ENCODE measurements around the gene ADGRV1. TPM values are rescaled to one million over a fixed set of nuclear protein-coding genes. Genes with fewer than 3 reads are reported as not detected.
"Not testable (repeated sequence)": the region's sequence is repeated elsewhere in the genome, so short reads cannot be mapped to it uniquely, and the experiment has no call there.

The ADGRV1 gene
- total RNA-seq, 4 donors from 2014 or later, result 129 to 158 (median 145) TPM

DNA sequence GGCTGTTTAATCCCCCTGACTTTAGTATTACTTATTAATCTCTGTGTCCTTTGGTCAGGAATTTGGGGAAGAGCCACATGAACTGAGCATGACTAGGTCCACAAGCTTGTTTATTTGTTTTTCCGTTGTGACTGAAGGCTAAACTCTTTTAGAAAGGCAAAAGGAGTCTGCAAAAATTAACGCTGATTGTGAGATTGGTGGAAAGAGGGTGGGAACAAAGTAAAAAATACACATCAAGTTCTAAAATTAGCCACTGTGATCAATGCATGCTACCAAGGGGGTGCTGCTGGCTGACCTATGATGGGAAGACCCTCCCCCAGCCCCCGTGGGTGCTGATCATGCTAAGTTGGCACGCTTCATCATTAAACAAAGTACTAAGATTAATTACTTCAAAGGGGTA lies 356.8 kb downstream of the ADGRV1 start:
- DNase-seq, result no peak

DNA sequence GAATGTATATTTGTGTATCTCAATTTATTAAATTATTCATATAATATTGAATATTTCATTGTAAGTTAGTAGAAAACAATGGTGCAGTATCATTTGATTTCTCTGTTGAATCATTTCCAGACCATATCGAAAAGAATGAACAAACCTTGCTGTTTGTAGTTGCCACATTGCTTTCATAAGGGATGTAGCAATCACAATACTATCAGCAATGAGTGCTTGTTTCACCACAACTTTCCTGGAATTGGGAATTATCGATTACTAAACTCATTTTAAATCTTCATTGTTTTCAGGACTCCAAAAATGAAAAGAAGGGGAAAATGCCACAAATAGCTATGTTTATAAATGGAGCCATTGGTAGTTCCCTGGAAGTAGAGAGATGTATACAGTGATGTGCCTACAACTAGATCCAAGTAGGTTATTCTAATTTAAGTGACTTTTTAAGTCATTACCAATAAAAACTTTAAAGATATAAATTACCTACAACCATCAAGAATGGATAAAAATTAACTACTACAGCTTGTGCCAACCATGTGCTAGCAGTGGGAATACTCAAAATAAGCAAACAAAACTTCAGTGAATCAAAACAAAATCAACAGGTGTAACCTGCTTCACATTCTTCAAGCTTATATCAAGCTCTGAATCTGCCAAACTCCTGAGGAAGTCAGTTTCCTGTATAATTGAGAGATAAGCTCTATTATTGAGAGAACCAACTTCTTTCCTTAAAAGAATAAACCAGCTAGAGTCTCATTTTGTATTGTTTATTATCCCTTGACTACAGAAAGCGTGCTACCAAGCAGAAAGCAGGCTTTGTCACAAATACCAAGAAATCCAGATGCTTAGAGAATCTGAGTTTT lies 358.6 kb downstream of the ADGRV1 start:
- peaks cover 31 to 32% of the 10 kb centered on the region in 2 donors for H3K4me1 ChIP-seq
- no peaks in the 10 kb centered on the region for H3K36me3 ChIP-seq
- intact Hi-C loops (cut with DNase I), result no loop called here
- WGBS, 2 donors, result 52 to 70% methylated on average over 3 of the region's 3 CpGs
- TF ChIP-seq, protein P1, sequence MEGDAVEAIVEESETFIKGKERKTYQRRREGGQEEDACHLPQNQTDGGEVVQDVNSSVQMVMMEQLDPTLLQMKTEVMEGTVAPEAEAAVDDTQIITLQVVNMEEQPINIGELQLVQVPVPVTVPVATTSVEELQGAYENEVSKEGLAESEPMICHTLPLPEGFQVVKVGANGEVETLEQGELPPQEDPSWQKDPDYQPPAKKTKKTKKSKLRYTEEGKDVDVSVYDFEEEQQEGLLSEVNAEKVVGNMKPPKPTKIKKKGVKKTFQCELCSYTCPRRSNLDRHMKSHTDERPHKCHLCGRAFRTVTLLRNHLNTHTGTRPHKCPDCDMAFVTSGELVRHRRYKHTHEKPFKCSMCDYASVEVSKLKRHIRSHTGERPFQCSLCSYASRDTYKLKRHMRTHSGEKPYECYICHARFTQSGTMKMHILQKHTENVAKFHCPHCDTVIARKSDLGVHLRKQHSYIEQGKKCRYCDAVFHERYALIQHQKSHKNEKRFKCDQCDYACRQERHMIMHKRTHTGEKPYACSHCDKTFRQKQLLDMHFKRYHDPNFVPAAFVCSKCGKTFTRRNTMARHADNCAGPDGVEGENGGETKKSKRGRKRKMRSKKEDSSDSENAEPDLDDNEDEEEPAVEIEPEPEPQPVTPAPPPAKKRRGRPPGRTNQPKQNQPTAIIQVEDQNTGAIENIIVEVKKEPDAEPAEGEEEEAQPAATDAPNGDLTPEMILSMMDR (IDR thresholded peaks at IDR 0.05), result no peak
- no peak for TF ChIP-seq POLR2A (IDR thresholded peaks at IDR 0.05)
- no peaks in the 10 kb centered on the region for H3K27me3 ChIP-seq
- H3K4me3 ChIP-seq (replicated peaks in 1 of 3), result no peak overlapping the region
- no peak for DNase-seq
- H3K27ac ChIP-seq, result peak overlapping the region; percentile 47 to 87 (median 71)
- H3K9me3 ChIP-seq, result no peaks in the 10 kb centered on the region

More for the DNA sequence above, 356.8 kb downstream of the ADGRV1 start:
- no peaks in the 10 kb centered on the region for H3K36me3 ChIP-seq
- H3K9me3 ChIP-seq, result no peaks in the 10 kb centered on the region
- no peaks in the 10 kb centered on the region for H3K27me3 ChIP-seq
- no peak for TF ChIP-seq POLR2A (IDR thresholded peaks at IDR 0.05)
- TF ChIP-seq, protein P1 (IDR thresholded peaks at IDR 0.05), result no peak
- no peak overlapping the region for H3K4me3 ChIP-seq (replicated peaks in 1 of 3)
- WGBS, 2 donors, result 71 to 85% methylated on average over 4 of the region's 4 CpGs
- H3K4me1 ChIP-seq, result peaks cover 36 to 47% of the 10 kb centered on the region in 2 donors
- intact Hi-C loops (cut with DNase I), result no loop called here
- H3K27ac ChIP-seq, result peak overlapping the region; percentile 39 to 83 (median 69)

DNA sequence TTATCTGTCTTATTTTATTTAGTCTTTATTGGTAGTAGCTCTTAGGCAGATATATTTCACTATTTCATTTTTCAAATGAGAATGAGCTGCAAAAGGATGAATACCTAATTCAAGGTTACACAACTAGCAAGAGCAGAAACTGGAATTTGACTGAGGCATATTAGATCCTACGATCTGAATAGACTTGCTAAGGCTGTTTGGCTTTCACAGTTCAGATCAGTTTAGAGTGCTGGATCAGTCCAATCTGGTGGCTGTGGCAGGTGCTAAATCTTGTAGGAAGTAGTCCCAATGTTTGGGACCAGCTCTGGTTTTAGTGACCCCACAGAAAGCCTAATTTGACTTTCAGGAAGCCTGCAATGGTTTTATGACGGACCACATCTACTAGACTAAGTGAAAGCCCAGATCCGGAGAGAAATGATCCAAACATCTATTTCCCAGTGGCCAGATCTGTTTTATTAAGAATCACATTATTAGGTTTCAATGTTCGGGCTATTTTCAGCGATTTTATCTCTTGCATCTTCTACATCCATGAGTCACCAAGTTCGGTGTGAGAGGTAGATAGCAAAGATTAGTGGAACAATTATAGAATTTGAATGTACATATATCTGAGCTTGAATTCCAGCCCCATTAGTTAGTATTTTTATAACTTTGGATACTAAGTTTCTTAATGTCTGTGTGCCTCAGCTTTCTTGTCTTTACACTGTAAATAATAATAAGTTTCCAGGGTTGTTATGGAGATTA lies 359.5 kb downstream of the ADGRV1 start:
- DNase-seq, result peak; percentile 23 to 27
- no peaks in the 10 kb centered on the region for H3K9me3 ChIP-seq
- TF ChIP-seq, protein P1 (IDR thresholded peaks at IDR 0.05), result no peak
- TF ChIP-seq POLR2A (IDR thresholded peaks at IDR 0.05), result peak in 1 of 2 donors; percentile 11
- H3K4me1 ChIP-seq, result peaks cover 31 to 32% of the 10 kb centered on the region in 2 donors
- no peak overlapping the region for H3K4me3 ChIP-seq (replicated peaks in 1 of 3)
- 81 to 83% methylated on average over 6 of the region's 6 CpGs for whole genome bisulfite sequencing, 2 donors
- no peaks in the 10 kb centered on the region for H3K36me3 ChIP-seq
- H3K27ac ChIP-seq, result peak overlapping the region; percentile 47 to 87 (median 71)
- H3K27me3 ChIP-seq, result no peaks in the 10 kb centered on the region
- intact Hi-C loops (cut with DNase I), result no loop called here

DNA sequence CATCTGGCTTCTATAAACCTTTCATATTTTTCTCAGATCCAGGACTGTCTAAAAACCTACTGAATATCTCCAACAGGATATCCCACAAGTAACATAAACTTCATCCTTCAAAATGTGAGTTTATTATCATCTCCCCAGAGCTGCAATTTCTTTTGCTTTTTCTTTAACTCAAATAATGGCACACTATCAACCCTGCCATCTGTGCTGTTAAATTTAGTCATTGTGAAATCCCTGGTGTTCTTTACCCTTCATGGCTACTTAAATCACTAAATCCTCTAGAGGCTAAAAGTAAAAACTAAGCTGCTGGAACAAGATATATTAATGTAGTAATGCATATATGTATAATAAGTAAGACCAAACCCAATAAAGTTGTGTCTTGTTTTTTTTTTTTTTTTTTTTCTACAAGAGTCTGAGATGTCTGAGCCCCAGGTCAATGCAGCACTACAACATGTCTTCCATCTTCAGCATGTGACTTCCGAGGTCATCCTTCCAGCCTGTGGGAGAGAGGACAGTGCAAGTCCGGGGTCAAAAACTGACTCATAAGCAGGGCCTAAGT lies 362.9 kb downstream of the ADGRV1 start:
- no peak for DNase-seq
- intact Hi-C loops (cut with DNase I), result no loop called here
- Histone ChIP-seq H3K9me3 (no peaks in the 10 kb centered on the region), H3K27ac (no peak overlapping the region), H3K36me3 (no peaks in the 10 kb centered on the region), H3K4me1 (peaks cover 12 to 13% of the 10 kb centered on the region in 2 donors), H3K4me3 (replicated peaks in 1 of 3) (no peak overlapping the region), H3K27me3 (no peaks in the 10 kb centered on the region)
- TF ChIP-seq POLR2A (IDR thresholded peaks at IDR 0.05), result no peak
- TF ChIP-seq, protein P1 (IDR thresholded peaks at IDR 0.05), result no peak
- 91 to 100% methylated on average over 2 of the region's 2 CpGs for WGBS, 2 donors

- intact Hi-C loops (cut with DNase I); H3K4me3 ChIP-seq (replicated peaks in 1 of 3); DNase-seq; H3K4me1 ChIP-seq; H3K27ac ChIP-seq; H3K36me3 ChIP-seq; H3K9me3 ChIP-seq; H3K27me3 ChIP-seq: not testable (repeated sequence)
- 86 to 90% methylated on average over 2 of the region's 2 CpGs for WGBS, 2 donors
Measured at GRCh38 chr5:90924222-90924621, 365.6 kb downstream of the ADGRV1 start.

GRCh38 chr5:90929013-90929839 lies 370.6 kb downstream of the ADGRV1 start:
- H3K36me3 ChIP-seq; H3K4me3 ChIP-seq (replicated peaks in 1 of 3); H3K27me3 ChIP-seq; H3K9me3 ChIP-seq; DNase-seq; H3K27ac ChIP-seq; intact Hi-C loops (cut with DNase I): not testable (repeated sequence)
- H3K4me1 ChIP-seq, result peaks cover 29 to 34% of the 10 kb centered on the region in 2 donors
- 96 to 98% methylated on average over 17 to 27 of the region's 29 CpGs for WGBS, 2 donors

All from thyroid gland (tissue), 4 donors.